Measurements from ENCODE around the gene SLFNL1.

- TF ChIP-seq, protein P1, sequence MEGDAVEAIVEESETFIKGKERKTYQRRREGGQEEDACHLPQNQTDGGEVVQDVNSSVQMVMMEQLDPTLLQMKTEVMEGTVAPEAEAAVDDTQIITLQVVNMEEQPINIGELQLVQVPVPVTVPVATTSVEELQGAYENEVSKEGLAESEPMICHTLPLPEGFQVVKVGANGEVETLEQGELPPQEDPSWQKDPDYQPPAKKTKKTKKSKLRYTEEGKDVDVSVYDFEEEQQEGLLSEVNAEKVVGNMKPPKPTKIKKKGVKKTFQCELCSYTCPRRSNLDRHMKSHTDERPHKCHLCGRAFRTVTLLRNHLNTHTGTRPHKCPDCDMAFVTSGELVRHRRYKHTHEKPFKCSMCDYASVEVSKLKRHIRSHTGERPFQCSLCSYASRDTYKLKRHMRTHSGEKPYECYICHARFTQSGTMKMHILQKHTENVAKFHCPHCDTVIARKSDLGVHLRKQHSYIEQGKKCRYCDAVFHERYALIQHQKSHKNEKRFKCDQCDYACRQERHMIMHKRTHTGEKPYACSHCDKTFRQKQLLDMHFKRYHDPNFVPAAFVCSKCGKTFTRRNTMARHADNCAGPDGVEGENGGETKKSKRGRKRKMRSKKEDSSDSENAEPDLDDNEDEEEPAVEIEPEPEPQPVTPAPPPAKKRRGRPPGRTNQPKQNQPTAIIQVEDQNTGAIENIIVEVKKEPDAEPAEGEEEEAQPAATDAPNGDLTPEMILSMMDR (IDR thresholded peaks at IDR 0.05), result no peak
- peak in 1 of 2 donors; percentile 28 for TF ChIP-seq POLR2A (IDR thresholded peaks at IDR 0.05)
Observed at GRCh38 chr1:40987439-40988276, 33.9 kb downstream of the SLFNL1 start.
